Lower leg skin (tissue), 4 donors: ENCODE measurements around the gene AP3B1. TPM values are rescaled to one million over a fixed set of nuclear protein-coding genes. Genes with fewer than 3 reads are reported as not detected.

ENCODE experiments used
- DNase-seq, 2 donors: peaks; one replicate each; pipeline ENCODE4 v3.0.0-alpha.2; 2019; ENCODE audit warnings: low spot score in 2 of 2
- H3K4me3 ChIP-seq: fragments of 200-600 bp; sonication (generic); 2 replicates; pipeline ENCODE4 v1.5.1; 2017; ENCODE audit warnings: mild to moderate bottlenecking, low read depth; ENCODE audit not compliant: poor library complexity, severe bottlenecking
- CTCF ChIP-seq, 3 donors: fragments of 450-650 bp; IDR thresholded peaks; one replicate each; pipeline ENCODE4 v1.5.1; 2016; ENCODE audit warnings: antibody characterized with exemption in 3 of 3, mild to moderate bottlenecking in 3 of 3, moderate library complexity in 2 of 3
- POLR2A ChIP-seq, 2 donors: fragments of 450-650 bp; IDR thresholded peaks; one replicate each; pipeline ENCODE4 v1.6.1; 2016 to 2017; ENCODE audit warnings: antibody characterized with exemption in 2 of 2, mild to moderate bottlenecking in 1 of 2, moderate library complexity in 1 of 2
- WGBS, 2 donors: methylation state at CpG; one replicate each; pipeline ENCODE4 v1.1.5; 2018; 5-methylcytosine and 5-hydroxymethylcytosine counted together
- intact Hi-C: fragments of 100-400 bp; cut with DNase I; formaldehyde crosslinking; loops from one replicate; pipeline ENCODE4 v1.15.0; 2023; ENCODE audit warnings: low total_unique reads
- total RNA-seq, 4 donors: library from RNA; depleted of rRNA; stranded (reverse); fragments of >200 nt; gene quantifications; one replicate each; pipeline ENCODE4 v1.1.0, GENCODE V29; 2016

The AP3B1 gene
- total RNA-seq, 4 donors from 2014 or later = 23.5 to 37.7 (median 33.3) TPM

- TF ChIP-seq CTCF (IDR thresholded peaks at IDR 0.05) (no peak), POLR2A (IDR thresholded peaks at IDR 0.05) (no peak)
- DNase-seq = no peak
- intact Hi-C loops = no loop called here
Measured at GRCh38 chr5:78323241-78323640, 28.7 kb upstream of the AP3B1 start.

GRCh38 chr5:78320401-78320800 is 25.9 kb upstream of the AP3B1 start:
- intact Hi-C loops = no loop called here
- no peak for DNase-seq
- 41 to 44% methylated on average over 2 of the region's 2 CpGs for WGBS, 2 donors
- no peak overlapping the region for H3K4me3 ChIP-seq
- no peak for TF ChIP-seq CTCF (IDR thresholded peaks at IDR 0.05)
- TF ChIP-seq POLR2A (IDR thresholded peaks at IDR 0.05) = no peak

More at GRCh38 chr5:78323241-78323640, 28.7 kb upstream of the AP3B1 start:
- no peak overlapping the region for H3K4me3 ChIP-seq

- 87 to 91% methylated on average over 3 of the region's 3 CpGs for WGBS, 2 donors
- H3K4me3 ChIP-seq = no peak overlapping the region
- TF ChIP-seq CTCF (IDR thresholded peaks at IDR 0.05) (no peak), POLR2A (IDR thresholded peaks at IDR 0.05) (no peak)
- DNase-seq = no peak
- intact Hi-C loops = no loop called here
Measured at GRCh38 chr5:78318337-78318736, 23.8 kb upstream of the AP3B1 start.

GRCh38 chr5:78317515-78317914 is 23.0 kb upstream of the AP3B1 start:
- intact Hi-C loops = no loop called here

GRCh38 chr5:78308703-78309102 is 14.2 kb upstream of the AP3B1 start:
- no peak overlapping the region for H3K4me3 ChIP-seq
- 93 to 94% methylated on average over 1 of the region's 1 CpG for WGBS, 2 donors
- TF ChIP-seq POLR2A (IDR thresholded peaks at IDR 0.05) (no peak), CTCF (IDR thresholded peaks at IDR 0.05) (no peak)
- no peak for DNase-seq
- intact Hi-C loops = no loop called here

More at GRCh38 chr5:78317515-78317914, 23.0 kb upstream of the AP3B1 start:
- 86 to 87% methylated on average over 3 to 5 of the region's 5 CpGs for WGBS, 2 donors
- no peak for TF ChIP-seq POLR2A (IDR thresholded peaks at IDR 0.05)
- no peak for TF ChIP-seq CTCF (IDR thresholded peaks at IDR 0.05)
- DNase-seq = no peak
- H3K4me3 ChIP-seq = no peak overlapping the region

GRCh38 chr5:78300464-78301045 is 6.1 kb upstream of the AP3B1 start:
- WGBS, 2 donors = 31 to 44% methylated on average over 2 of the region's 2 CpGs
- TF ChIP-seq POLR2A (IDR thresholded peaks at IDR 0.05) (no peak), CTCF (IDR thresholded peaks at IDR 0.05) (no peak)
- DNase-seq = no peak
- H3K4me3 ChIP-seq = no peak overlapping the region
- intact Hi-C loops = no loop called here
